ENCODE results near the gene ATP1A3.

ATP1A3 gene

GRCh38 chr19:41926028-41926762 is 67.8 kb downstream of the ATP1A3 start:
- Histone ChIP-seq H3K4me1 (ENCODE audit: insufficient read depth, insufficient read length) (peaks cover 9% of the 10 kb centered on the region), H3K9ac (ENCODE audit: insufficient read length, low read depth) (no peak overlapping the region)

GRCh38 chr19:41925208-41926003 is 68.6 kb downstream of the ATP1A3 start:
- H3K27me3 ChIP-seq (ENCODE audit: insufficient read depth, insufficient read length), result peaks cover 94% of the 10 kb centered on the region
- DNase-seq (ENCODE audit: low read depth, low spot score), result no peak
- no peaks in the 10 kb centered on the region for H3K9me3 ChIP-seq (ENCODE audit: insufficient read depth, low read length)
- H3K36me3 ChIP-seq (ENCODE audit: insufficient read depth, insufficient read length, low read length), result no peaks in the 10 kb centered on the region
- TF ChIP-seq ZNF274 (IDR thresholded peaks at IDR 0.05; ENCODE audit: low read depth, low read length) (no peak), SUZ12 (IDR thresholded peaks at IDR 0.05; ENCODE audit: extremely low read depth, insufficient read depth, insufficient read length) (no peak), YY1 (IDR thresholded peaks at IDR 0.05; ENCODE audit: insufficient read depth, insufficient read length) (no peak)
- H3K4me1 ChIP-seq (ENCODE audit: insufficient read depth, insufficient read length), result peaks cover 12% of the 10 kb centered on the region
- no peak overlapping the region for H3K4me3 ChIP-seq (ENCODE audit: insufficient read length, low read depth)
- H3K9ac ChIP-seq (ENCODE audit: insufficient read length, low read depth), result no peak overlapping the region

More at GRCh38 chr19:41926028-41926762, 67.8 kb downstream of the ATP1A3 start:
- TF ChIP-seq SUZ12 (IDR thresholded peaks at IDR 0.05; ENCODE audit: extremely low read depth, insufficient read depth, insufficient read length) (no peak), ZNF274 (IDR thresholded peaks at IDR 0.05; ENCODE audit: low read depth, low read length) (no peak), YY1 (IDR thresholded peaks at IDR 0.05; ENCODE audit: insufficient read depth, insufficient read length) (no peak)
- H3K4me3 ChIP-seq (ENCODE audit: insufficient read length, low read depth), result no peak overlapping the region
- H3K9me3 ChIP-seq (ENCODE audit: insufficient read depth, low read length), result no peaks in the 10 kb centered on the region
- DNase-seq (ENCODE audit: low read depth, low spot score), result no peak
- H3K36me3 ChIP-seq (ENCODE audit: insufficient read depth, insufficient read length, low read length), result no peaks in the 10 kb centered on the region
- H3K27me3 ChIP-seq (ENCODE audit: insufficient read depth, insufficient read length), result peaks cover 94% of the 10 kb centered on the region

- Histone ChIP-seq H3K4me1 (ENCODE audit: insufficient read depth, insufficient read length) (peaks cover 12% of the 10 kb centered on the region), H3K9me3 (ENCODE audit: insufficient read depth, low read length) (no peaks in the 10 kb centered on the region), H3K4me3 (ENCODE audit: insufficient read length, low read depth) (no peak overlapping the region), H3K27me3 (ENCODE audit: insufficient read depth, insufficient read length) (peaks cover 94% of the 10 kb centered on the region), H3K9ac (ENCODE audit: insufficient read length, low read depth) (no peak overlapping the region), H3K36me3 (ENCODE audit: insufficient read depth, insufficient read length, low read length) (no peaks in the 10 kb centered on the region)
- TF ChIP-seq ZNF274 (IDR thresholded peaks at IDR 0.05; ENCODE audit: low read depth, low read length), result no peak
- TF ChIP-seq SUZ12 (IDR thresholded peaks at IDR 0.05; ENCODE audit: extremely low read depth, insufficient read depth, insufficient read length), result no peak
- TF ChIP-seq YY1 (IDR thresholded peaks at IDR 0.05; ENCODE audit: insufficient read depth, insufficient read length), result no peak
- DNase-seq (ENCODE audit: low read depth, low spot score), result no peak
Measured at GRCh38 chr19:41924151-41925145, 69.6 kb downstream of the ATP1A3 start.

- H3K36me3 ChIP-seq (ENCODE audit: insufficient read depth, insufficient read length, low read length), result no peaks in the 10 kb centered on the region
- DNase-seq (ENCODE audit: low read depth, low spot score), result no peak
- H3K4me1 ChIP-seq (ENCODE audit: insufficient read depth, insufficient read length), result peaks cover 6% of the 10 kb centered on the region
- no peak for TF ChIP-seq SUZ12 (IDR thresholded peaks at IDR 0.05; ENCODE audit: extremely low read depth, insufficient read depth, insufficient read length)
- no peak for TF ChIP-seq YY1 (IDR thresholded peaks at IDR 0.05; ENCODE audit: insufficient read depth, insufficient read length)
- no peak for TF ChIP-seq ZNF274 (IDR thresholded peaks at IDR 0.05; ENCODE audit: low read depth, low read length)
- no peaks in the 10 kb centered on the region for H3K9me3 ChIP-seq (ENCODE audit: insufficient read depth, low read length)
- H3K27me3 ChIP-seq (ENCODE audit: insufficient read depth, insufficient read length), result peaks cover 94% of the 10 kb centered on the region
- H3K9ac ChIP-seq (ENCODE audit: insufficient read length, low read depth), result no peak overlapping the region
- no peak overlapping the region for H3K4me3 ChIP-seq (ENCODE audit: insufficient read length, low read depth)
Measured at GRCh38 chr19:41923045-41923788, 70.8 kb downstream of the ATP1A3 start.

GRCh38 chr19:41922585-41922984 is 71.4 kb downstream of the ATP1A3 start:
- TF ChIP-seq ZNF274 (IDR thresholded peaks at IDR 0.05; ENCODE audit: low read depth, low read length), result no peak

More at GRCh38 chr19:41922585-41922984, 71.4 kb downstream of the ATP1A3 start:
- no peak overlapping the region for H3K4me3 ChIP-seq (ENCODE audit: insufficient read length, low read depth)
- no peaks in the 10 kb centered on the region for H3K36me3 ChIP-seq (ENCODE audit: insufficient read depth, insufficient read length, low read length)
- peaks cover 95% of the 10 kb centered on the region for H3K27me3 ChIP-seq (ENCODE audit: insufficient read depth, insufficient read length)
- H3K4me1 ChIP-seq (ENCODE audit: insufficient read depth, insufficient read length), result peaks cover 6% of the 10 kb centered on the region
- H3K9me3 ChIP-seq (ENCODE audit: insufficient read depth, low read length), result no peaks in the 10 kb centered on the region
- no peak for DNase-seq (ENCODE audit: low read depth, low spot score)
- no peak overlapping the region for H3K9ac ChIP-seq (ENCODE audit: insufficient read length, low read depth)
